Breast epithelium (tissue), 3 donors: ENCODE data around the gene LANCL2.

Source experiments
- POLR2A ChIP-seq: fragments of 450-650 bp; IDR thresholded peaks from one replicate; pipeline ENCODE4 v1.6.1; 2016; ENCODE audit warnings: antibody characterized with exemption, mild to moderate bottlenecking, moderate library complexity
- POLR2AphosphoS5 ChIP-seq, 3 donors: sonication (generic); formaldehyde crosslinking; IDR thresholded peaks; one replicate each; pipeline ENCODE4 v1.6.1; 2017; ENCODE audit warnings: antibody characterized with exemption in 3 of 3
- TF ChIP-seq, protein P1 (sequence below), 3 donors: fragments of 450-650 bp; IDR thresholded peaks; one replicate each; pipeline ENCODE4 v1.5.1; 2016 to 2017; ENCODE audit warnings: antibody characterized with exemption in 3 of 3, mild to moderate bottlenecking in 3 of 3, moderate library complexity in 3 of 3

GRCh38 chr7:55431898-55432297 is 66.8 kb downstream of the LANCL2 start:
- TF ChIP-seq, protein P1, sequence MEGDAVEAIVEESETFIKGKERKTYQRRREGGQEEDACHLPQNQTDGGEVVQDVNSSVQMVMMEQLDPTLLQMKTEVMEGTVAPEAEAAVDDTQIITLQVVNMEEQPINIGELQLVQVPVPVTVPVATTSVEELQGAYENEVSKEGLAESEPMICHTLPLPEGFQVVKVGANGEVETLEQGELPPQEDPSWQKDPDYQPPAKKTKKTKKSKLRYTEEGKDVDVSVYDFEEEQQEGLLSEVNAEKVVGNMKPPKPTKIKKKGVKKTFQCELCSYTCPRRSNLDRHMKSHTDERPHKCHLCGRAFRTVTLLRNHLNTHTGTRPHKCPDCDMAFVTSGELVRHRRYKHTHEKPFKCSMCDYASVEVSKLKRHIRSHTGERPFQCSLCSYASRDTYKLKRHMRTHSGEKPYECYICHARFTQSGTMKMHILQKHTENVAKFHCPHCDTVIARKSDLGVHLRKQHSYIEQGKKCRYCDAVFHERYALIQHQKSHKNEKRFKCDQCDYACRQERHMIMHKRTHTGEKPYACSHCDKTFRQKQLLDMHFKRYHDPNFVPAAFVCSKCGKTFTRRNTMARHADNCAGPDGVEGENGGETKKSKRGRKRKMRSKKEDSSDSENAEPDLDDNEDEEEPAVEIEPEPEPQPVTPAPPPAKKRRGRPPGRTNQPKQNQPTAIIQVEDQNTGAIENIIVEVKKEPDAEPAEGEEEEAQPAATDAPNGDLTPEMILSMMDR (IDR thresholded peaks at IDR 0.05) = no peak
- TF ChIP-seq POLR2A (no peak), POLR2AphosphoS5 (IDR thresholded peaks at IDR 0.05) (no peak)
